Activated CD4-positive, alpha-beta T cell treated with anti-CD3 and anti-CD28 coated beads, Interleukin-2, amount 10 ng/mL, durations not matched to agents 24 days and 14 days (primary cell): ENCODE measurements around the gene PARVB. TPM values are rescaled to one million over a fixed set of nuclear protein-coding genes. Genes with fewer than 3 reads are reported as not detected.
A peak's percentile ranks its signal among the peaks of the same experiment; 100 is the strongest.
"Not testable (repeated sequence)": the region's sequence is repeated elsewhere in the genome, so short reads cannot be mapped to it uniquely, and the experiment has no call there.

Source experiments
- DNase-seq: peaks from one replicate; pipeline ENCODE4 v3.0.0; 2022
- H3K27ac Mint-ChIP-seq: one replicate; pipeline ENCODE4 v1.8.0; 2022; ENCODE audit warnings: mild to moderate bottlenecking, mixed read lengths
- H3K27me3 Mint-ChIP-seq: one replicate; pipeline ENCODE4 v1.8.0; 2022; ENCODE audit warnings: mixed read lengths
- H3K36me3 Mint-ChIP-seq: one replicate; pipeline ENCODE4 v1.8.0; 2022; ENCODE audit warnings: low read depth, mild to moderate bottlenecking, mixed read lengths
- H3K4me1 Mint-ChIP-seq: one replicate; pipeline ENCODE4 v1.8.0; 2021; ENCODE audit warnings: mixed read lengths
- H3K4me3 Mint-ChIP-seq: one replicate; pipeline ENCODE4 v1.8.0; 2022; ENCODE audit warnings: mild to moderate bottlenecking, moderate library complexity, mixed read lengths
- H3K9me3 Mint-ChIP-seq: one replicate; pipeline ENCODE4 v1.8.0; 2021; ENCODE audit warnings: mixed read lengths
- intact Hi-C: fragments of 100-400 bp; cut with micrococcal nuclease; formaldehyde crosslinking; loops from one replicate; pipeline ENCODE4 v1.15.1; 2023
- total RNA-seq: library from RNA; stranded (reverse); gene quantifications from 2 replicates; pipeline ENCODE4 v1.2.3, GENCODE V29; 2022

The PARVB gene
- total RNA-seq, 1 donor from 2014 or later: 112 TPM

DNA sequence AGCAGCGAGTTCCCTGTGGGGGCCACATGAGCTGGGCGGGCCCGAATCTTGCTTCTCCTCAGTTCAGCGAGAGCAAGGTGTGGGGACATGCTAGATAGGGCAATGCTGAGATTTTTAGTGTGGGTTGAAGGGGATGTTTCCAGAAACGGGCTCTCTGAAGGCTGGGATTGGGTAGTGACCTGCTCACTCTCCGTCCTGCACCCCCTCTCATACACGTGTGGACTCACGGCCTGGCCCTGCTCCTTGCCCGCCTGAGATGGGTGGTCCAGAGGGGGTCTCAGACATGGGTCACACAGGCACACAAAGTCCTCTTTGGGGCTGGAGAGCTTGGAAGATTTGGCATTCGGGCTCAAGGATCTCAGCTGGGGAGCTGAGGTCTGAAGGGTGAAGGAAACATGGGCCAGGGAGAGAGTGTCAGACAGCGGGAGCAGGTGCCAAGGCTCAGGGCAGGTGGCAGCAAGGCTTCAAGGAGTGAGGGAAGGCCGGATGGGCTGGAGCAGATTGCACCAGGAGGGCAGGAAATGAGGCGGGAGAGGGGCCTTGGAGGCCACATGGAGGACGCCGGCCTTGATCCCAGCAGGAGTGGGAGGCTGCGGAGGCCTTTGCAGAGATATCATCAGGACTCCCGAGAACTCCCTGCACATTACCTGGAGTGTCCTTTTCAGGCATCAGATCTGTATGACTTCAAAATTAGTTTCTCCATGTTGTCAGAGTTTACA is 74.1 kb downstream of the PARVB start:
- Mint-ChIP-seq H3K4me3 (no peak overlapping the region), H3K27ac (no peak overlapping the region), H3K27me3 (no peaks in the 10 kb centered on the region), H3K9me3 (no peaks in the 10 kb centered on the region), H3K4me1 (no peaks in the 10 kb centered on the region), H3K36me3 (peaks cover 10% of the 10 kb centered on the region)
- intact Hi-C loops: no loop called here
- DNase-seq: no peak

DNA sequence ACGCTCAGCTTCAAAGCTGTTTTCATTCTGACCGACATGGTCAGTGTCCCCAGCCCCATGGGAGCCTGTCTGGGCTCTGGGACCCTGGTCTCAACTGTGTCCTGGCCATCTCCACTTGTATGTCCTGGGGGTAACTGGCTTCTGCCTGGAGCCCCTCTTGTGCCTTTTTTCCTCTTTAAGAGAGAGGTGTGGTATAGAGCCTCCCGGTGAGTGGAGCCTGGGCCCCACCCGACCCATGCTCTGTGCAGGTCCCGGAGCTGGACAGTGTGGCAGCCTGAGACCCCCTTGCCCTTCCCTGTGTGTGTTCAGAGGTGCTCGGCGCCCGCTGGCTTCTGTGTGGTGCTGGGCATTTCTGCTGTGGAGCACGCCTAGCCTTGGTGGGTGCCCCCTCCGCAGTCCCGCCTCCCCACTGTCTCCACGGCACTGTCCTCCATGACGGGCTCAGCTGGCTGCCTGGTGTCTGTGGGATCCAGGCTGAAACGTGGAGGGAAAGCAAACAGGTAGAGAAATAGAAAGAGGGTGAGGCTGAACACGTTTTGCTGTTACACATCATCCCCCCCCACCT is 74.9 kb downstream of the PARVB start:
- Mint-ChIP-seq H3K4me3 (no peak overlapping the region), H3K36me3 (peaks cover 7% of the 10 kb centered on the region), H3K27me3 (no peaks in the 10 kb centered on the region), H3K9me3 (no peaks in the 10 kb centered on the region), H3K4me1 (no peaks in the 10 kb centered on the region), H3K27ac (no peak overlapping the region)
- DNase-seq: no peak
- intact Hi-C loops: no loop called here

DNA sequence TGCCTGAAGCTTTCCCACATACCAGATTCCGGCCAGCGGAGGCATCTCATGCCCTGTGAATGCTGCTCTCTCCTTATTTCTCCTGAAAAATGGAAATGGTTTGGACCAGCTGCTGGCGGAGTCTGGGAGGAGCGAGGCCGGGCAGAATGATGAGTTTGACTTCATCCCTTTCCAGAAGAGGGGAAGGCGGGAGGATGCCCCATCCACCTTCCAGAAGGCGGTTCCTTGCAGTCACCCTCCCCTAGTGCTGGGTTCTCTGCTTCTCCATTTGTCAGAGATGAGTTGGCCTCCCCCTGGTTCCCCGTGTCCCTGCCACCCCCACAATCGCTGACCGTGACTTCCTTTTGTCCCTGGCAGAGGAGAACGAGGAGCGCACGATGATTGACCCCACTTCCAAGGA is 75.6 kb downstream of the PARVB start:
- intact Hi-C loops: no loop called here
- no peak overlapping the region for H3K27ac Mint-ChIP-seq

GRCh38 chr22:44100411-44100810 is 76.3 kb downstream of the PARVB start:
- Mint-ChIP-seq H3K4me3 (no peak overlapping the region), H3K9me3 (no peaks in the 10 kb centered on the region), H3K27me3 (no peaks in the 10 kb centered on the region), H3K27ac (no peak overlapping the region), H3K36me3 (peaks cover 5% of the 10 kb centered on the region), H3K4me1 (no peaks in the 10 kb centered on the region)
- intact Hi-C loops: no loop called here
- no peak for DNase-seq

More for the DNA sequence above, 75.6 kb downstream of the PARVB start:
- DNase-seq: no peak
- Mint-ChIP-seq H3K4me3 (no peak overlapping the region), H3K9me3 (no peaks in the 10 kb centered on the region), H3K27me3 (no peaks in the 10 kb centered on the region), H3K4me1 (no peaks in the 10 kb centered on the region), H3K36me3 (peaks cover 8% of the 10 kb centered on the region)

- no peak for DNase-seq
- Mint-ChIP-seq H3K4me1 (peaks cover under 1% of the 10 kb centered on the region), H3K36me3 (peaks cover 3% of the 10 kb centered on the region), H3K4me3 (no peak overlapping the region), H3K9me3 (no peaks in the 10 kb centered on the region), H3K27ac (no peak overlapping the region), H3K27me3 (no peaks in the 10 kb centered on the region)
- intact Hi-C loops: no loop called here
Observed at GRCh38 chr22:44102121-44102520, 78.0 kb downstream of the PARVB start.

- Mint-ChIP-seq H3K4me3 (no peak overlapping the region), H3K27ac (no peak overlapping the region), H3K36me3 (peaks cover 3% of the 10 kb centered on the region), H3K27me3 (no peaks in the 10 kb centered on the region), H3K4me1 (peaks cover 4% of the 10 kb centered on the region), H3K9me3 (no peaks in the 10 kb centered on the region)
- intact Hi-C loops: no loop called here
- no peak for DNase-seq
Observed at GRCh38 chr22:44102856-44103255, 78.8 kb downstream of the PARVB start.

DNA sequence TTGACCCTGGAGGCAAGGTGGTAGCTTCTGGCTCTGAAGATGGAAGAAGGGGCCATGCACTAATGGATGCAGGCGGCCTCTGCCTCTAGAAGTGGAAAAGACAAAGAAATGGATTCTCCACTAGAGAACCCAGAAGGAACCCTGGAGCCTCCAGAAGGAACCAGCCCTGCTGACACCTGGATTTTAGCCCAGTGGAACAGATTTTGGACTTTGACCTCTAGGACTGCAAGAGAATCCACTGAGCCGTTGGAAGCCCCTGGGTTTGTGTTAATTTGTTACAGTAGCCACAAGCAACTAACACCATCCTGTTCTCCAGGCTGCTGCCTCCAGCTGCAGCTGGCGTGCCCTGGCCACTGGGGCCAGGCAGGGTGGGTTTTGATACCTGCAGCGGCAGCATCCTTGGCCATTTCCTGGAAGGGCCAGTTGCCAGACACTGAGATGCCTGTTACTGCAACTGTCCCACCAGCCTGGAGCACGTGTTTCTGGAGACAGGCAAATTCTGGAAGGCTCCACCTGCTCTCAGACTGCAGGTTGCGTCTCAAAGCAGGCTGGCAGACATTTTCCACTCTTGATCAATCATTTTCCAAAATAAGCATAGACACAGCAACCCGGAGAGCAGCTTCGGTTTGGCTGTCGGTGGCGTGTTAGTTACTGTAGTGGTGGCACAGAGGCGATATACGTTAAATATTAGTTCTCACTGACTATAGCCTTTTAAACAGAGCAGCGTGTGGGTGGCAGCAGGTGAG is 79.8 kb downstream of the PARVB start:
- Mint-ChIP-seq H3K27me3 (no peaks in the 10 kb centered on the region), H3K9me3 (no peaks in the 10 kb centered on the region), H3K4me3 (no peak overlapping the region), H3K36me3 (peaks cover 3% of the 10 kb centered on the region), H3K27ac (no peak overlapping the region), H3K4me1 (peaks cover 4% of the 10 kb centered on the region)
- intact Hi-C loops: no loop called here
- no peak for DNase-seq

GRCh38 chr22:44107340-44107739 is 83.2 kb downstream of the PARVB start:
- no peaks in the 10 kb centered on the region for H3K9me3 Mint-ChIP-seq
- H3K27me3 Mint-ChIP-seq: no peaks in the 10 kb centered on the region
- no peak overlapping the region for H3K4me3 Mint-ChIP-seq
- peaks cover 4% of the 10 kb centered on the region for H3K4me1 Mint-ChIP-seq
- no peak overlapping the region for H3K27ac Mint-ChIP-seq
- peaks cover 5% of the 10 kb centered on the region for H3K36me3 Mint-ChIP-seq
- no peak for DNase-seq
- intact Hi-C loops: no loop called here

GRCh38 chr22:44108076-44108475 is 84.0 kb downstream of the PARVB start:
- Mint-ChIP-seq H3K27me3 (no peaks in the 10 kb centered on the region), H3K36me3 (peaks cover 7% of the 10 kb centered on the region), H3K27ac (no peak overlapping the region), H3K4me1 (peaks cover 4% of the 10 kb centered on the region), H3K4me3 (no peak overlapping the region), H3K9me3 (no peaks in the 10 kb centered on the region)
- intact Hi-C loops: no loop called here
- no peak for DNase-seq

DNA sequence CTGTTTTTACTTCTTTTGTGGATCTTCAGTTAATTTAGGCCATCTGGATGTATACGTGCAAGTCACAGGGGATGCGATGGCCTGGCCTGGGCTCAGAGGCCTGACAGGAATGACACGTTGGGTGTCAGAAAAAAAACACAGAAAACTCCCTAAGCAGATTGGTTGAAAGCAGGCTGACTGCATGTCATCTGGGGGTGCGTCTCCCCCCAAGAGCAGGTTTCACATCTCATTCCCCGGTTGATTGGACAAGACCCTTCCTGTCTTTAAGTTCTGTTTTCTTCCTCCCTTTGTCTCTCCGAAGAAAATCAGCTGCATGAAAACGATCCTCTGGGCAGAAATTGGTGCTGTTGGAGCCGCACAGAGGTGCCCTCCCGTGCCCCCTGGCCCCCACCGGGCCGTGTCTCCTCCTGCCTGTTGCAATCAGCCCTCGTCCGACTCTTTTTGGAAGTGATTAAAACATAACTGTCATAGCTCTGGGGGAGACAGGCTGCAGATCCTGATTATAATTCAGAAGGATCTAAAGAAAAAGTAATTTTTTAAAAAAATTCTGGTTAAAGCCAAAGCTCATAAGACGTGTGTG is 84.8 kb downstream of the PARVB start:
- peaks cover 4% of the 10 kb centered on the region for H3K4me1 Mint-ChIP-seq
- no peak for DNase-seq
- H3K27me3 Mint-ChIP-seq: no peaks in the 10 kb centered on the region
- no peaks in the 10 kb centered on the region for H3K9me3 Mint-ChIP-seq
- peaks cover 7% of the 10 kb centered on the region for H3K36me3 Mint-ChIP-seq
- intact Hi-C loops: no loop called here
- H3K4me3 Mint-ChIP-seq: no peak overlapping the region
- H3K27ac Mint-ChIP-seq: no peak overlapping the region

DNA sequence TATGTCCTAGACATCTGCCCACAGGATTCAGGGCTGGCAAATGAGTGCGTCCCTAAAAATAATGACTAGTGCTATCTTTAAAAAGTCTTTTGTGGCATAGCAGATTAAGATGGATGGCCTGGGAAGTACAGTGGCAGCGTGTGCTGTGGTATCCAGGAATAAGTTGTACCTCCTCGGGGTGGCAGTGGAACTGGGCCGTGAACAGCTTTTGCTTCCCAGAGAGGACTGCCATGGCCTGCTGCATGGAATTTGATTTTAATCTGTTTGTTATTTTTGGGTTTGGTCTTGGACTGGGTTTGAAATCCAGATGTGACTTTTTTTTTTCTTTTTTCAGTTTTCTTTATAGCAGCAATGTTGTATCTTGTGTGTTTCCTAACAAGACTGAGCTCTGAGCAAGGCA is 85.3 kb downstream of the PARVB start:
- no peak for DNase-seq
- Mint-ChIP-seq H3K27me3 (no peaks in the 10 kb centered on the region), H3K9me3 (no peaks in the 10 kb centered on the region), H3K4me1 (peaks cover 4% of the 10 kb centered on the region), H3K36me3 (peaks cover 5% of the 10 kb centered on the region), H3K4me3 (no peak overlapping the region), H3K27ac (no peak overlapping the region)
- intact Hi-C loops: no loop called here

DNA sequence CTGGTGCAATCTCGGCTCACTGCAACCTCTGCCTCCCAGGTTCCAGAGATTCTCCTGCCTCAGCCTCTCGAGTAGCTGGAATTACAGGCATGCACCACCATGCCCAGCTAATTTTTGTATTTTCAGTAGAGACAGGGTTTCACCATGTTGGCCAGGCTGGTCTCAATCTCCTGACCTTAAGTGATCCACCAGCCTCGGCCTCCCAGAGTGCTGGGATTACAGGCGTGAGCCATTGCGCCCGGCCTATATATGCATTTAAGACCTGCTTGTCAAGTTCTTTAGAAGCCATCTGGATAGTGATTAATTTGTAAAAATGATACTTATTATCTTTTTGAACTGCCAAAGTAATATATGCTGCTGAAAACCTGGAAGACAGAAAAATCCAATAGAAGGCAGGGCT is 86.6 kb downstream of the PARVB start:
- intact Hi-C loops, H3K36me3 Mint-ChIP-seq: not testable (repeated sequence)

GRCh38 chr22:44111562-44112155 is 87.6 kb downstream of the PARVB start:
- peak overlapping the region; percentile 11 for H3K27ac Mint-ChIP-seq
- intact Hi-C loops: no loop called here

More for the DNA sequence above, 86.6 kb downstream of the PARVB start:
- H3K4me1 Mint-ChIP-seq, H3K9me3 Mint-ChIP-seq, H3K4me3 Mint-ChIP-seq, H3K27ac Mint-ChIP-seq, H3K27me3 Mint-ChIP-seq, DNase-seq: not testable (repeated sequence)

DNA sequence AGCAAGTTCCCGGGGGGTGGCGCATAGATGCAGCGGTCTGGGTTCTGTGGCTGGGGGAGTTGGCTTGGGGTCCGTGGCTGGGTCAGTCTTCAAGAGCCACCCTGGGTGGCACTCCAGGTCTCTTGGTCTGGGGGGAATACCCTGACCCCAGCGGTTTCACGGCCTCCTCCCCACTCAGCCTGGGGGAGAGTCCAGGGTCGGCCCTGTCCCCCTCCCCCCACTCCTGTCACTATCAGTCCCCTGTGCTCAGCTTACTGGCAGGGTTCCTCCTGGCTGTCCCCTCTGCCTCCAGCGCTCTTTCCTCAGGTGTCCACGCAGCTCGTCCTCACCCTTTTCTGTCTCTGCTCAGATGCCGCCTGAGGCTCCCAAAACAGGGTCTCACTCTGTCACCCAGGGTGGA is 88.1 kb downstream of the PARVB start:
- Mint-ChIP-seq H3K9me3 (no peaks in the 10 kb centered on the region), H3K4me1 (peaks cover 3% of the 10 kb centered on the region), H3K36me3 (peaks cover 5% of the 10 kb centered on the region), H3K27me3 (no peaks in the 10 kb centered on the region), H3K27ac (no peak overlapping the region), H3K4me3 (no peak overlapping the region)
- intact Hi-C loops: no loop called here
- no peak for DNase-seq

More at GRCh38 chr22:44111562-44112155, 87.6 kb downstream of the PARVB start:
- H3K9me3 Mint-ChIP-seq: no peaks in the 10 kb centered on the region
- peaks cover 5% of the 10 kb centered on the region for H3K36me3 Mint-ChIP-seq
- no peak overlapping the region for H3K4me3 Mint-ChIP-seq
- no peaks in the 10 kb centered on the region for H3K27me3 Mint-ChIP-seq
- peaks cover 4% of the 10 kb centered on the region for H3K4me1 Mint-ChIP-seq
- no peak for DNase-seq
